K562 (cell line): ENCODE data around the gene KCTD11. TPM values are rescaled to one million over a fixed set of nuclear protein-coding genes. Genes with fewer than 3 reads are reported as not detected.

Experiments used
- ATF7 ChIP-seq: fragments of 450-650 bp; IDR thresholded peaks from 2 replicates; pipeline ENCODE4 v1.7.1; 2014; ENCODE audit warnings: mild to moderate bottlenecking, moderate library complexity
- CREB3L1 ChIP-seq: fragments of 450-650 bp; IDR thresholded peaks from 2 replicates; pipeline ENCODE4 v1.6.1; 2014; ENCODE audit warnings: low read depth, mild to moderate bottlenecking, moderate library complexity, borderline replicate concordance
- E2F8 ChIP-seq: fragments of 450-650 bp; IDR thresholded peaks from 2 replicates; pipeline ENCODE4 v1.7.1; 2018; ENCODE audit warnings: mild to moderate bottlenecking, low read depth; ENCODE audit not compliant: partially characterized antibody
- JUN ChIP-seq, 2 experiments: sonication (generic) in 1 of 2; formaldehyde crosslinking in 1 of 2; IDR thresholded peaks; 2 replicates each; pipeline versions ENCODE4 v1.6.1 to v1.8.0; 2012 to 2022; ENCODE audit warnings: borderline replicate concordance in 2 of 2, mild to moderate bottlenecking in 2 of 2, improper control_type of control experiment in 1 of 2, low read depth in 1 of 2, low read length in 1 of 2, missing genetic modification reagents in 1 of 2
- LCOR ChIP-seq: sonication (generic); formaldehyde crosslinking; IDR thresholded peaks from 2 replicates; pipeline ENCODE4 v1.8.0; 2022; ENCODE audit warnings: mild to moderate bottlenecking, missing genetic modification reagents
- MEIS2 ChIP-seq: fragments of 450-650 bp; IDR thresholded peaks from 2 replicates; pipeline ENCODE4 v1.6.1; 2014; ENCODE audit warnings: mild to moderate bottlenecking; ENCODE audit not compliant: partially characterized antibody
- POLR2AphosphoS5 ChIP-seq: IDR thresholded peaks from 2 replicates; pipeline ENCODE4 v1.6.1; 2011; ENCODE audit warnings: mild to moderate bottlenecking, low read depth, low read length, moderate library complexity; ENCODE audit not compliant: control insufficient read depth, insufficient read depth
- PRPF4 ChIP-seq: fragments of 200-400 bp; formaldehyde crosslinking; IDR thresholded peaks from one replicate; pipeline ENCODE4 v1.6.1; 2017; ENCODE audit warnings: low read length, low read depth, mild to moderate bottlenecking; ENCODE audit not compliant: insufficient read depth, poor library complexity, severe bottlenecking
- RHOXF2B ChIP-seq: fragments of 250-450 bp; sonication (Bioruptor Pico); conservative IDR thresholded peaks from 2 replicates; pipeline ENCODE4 v1.5.1; 2021
- SAP30 ChIP-seq: fragments of 200-600 bp; sonication (generic); IDR thresholded peaks from 2 replicates; pipeline ENCODE4 v1.6.1; 2012; ENCODE audit warnings: borderline replicate concordance, low read depth, mild to moderate bottlenecking, moderate library complexity, low read length, control low read depth, inconsistent platforms; ENCODE audit not compliant: insufficient read depth, poor library complexity, severe bottlenecking
- SMAD2 ChIP-seq: fragments of 150-350 bp; IDR thresholded peaks from 2 replicates; pipeline ENCODE4 v1.6.1; 2014; ENCODE audit warnings: low read depth, mild to moderate bottlenecking, low read length
- SMARCA5 ChIP-seq: fragments of 450-650 bp; IDR thresholded peaks from 2 replicates; pipeline ENCODE4 v1.6.1; 2016
- SREBF1 ChIP-seq: fragments of 150-350 bp; IDR thresholded peaks from 2 replicates; pipeline ENCODE4 v1.6.1; 2014; ENCODE audit warnings: antibody characterized with exemption, low read depth, low read length, borderline replicate concordance
- THRAP3 ChIP-seq: fragments of 450-650 bp; IDR thresholded peaks from 2 replicates; pipeline ENCODE4 v1.6.1; 2016; ENCODE audit warnings: mild to moderate bottlenecking, inconsistent platforms, borderline replicate concordance
- ZC3H8 ChIP-seq: fragments of 450-650 bp; IDR thresholded peaks from 2 replicates; pipeline ENCODE4 v1.6.1; 2017
- ZNF224 ChIP-seq: sonication (generic); formaldehyde crosslinking; IDR thresholded peaks from 2 replicates; pipeline ENCODE4 v1.8.0; 2022; ENCODE audit warnings: mild to moderate bottlenecking, missing genetic modification reagents
- ZNF551 ChIP-seq: fragments of 250-450 bp; sonication (Bioruptor Pico); IDR thresholded peaks from 2 replicates; pipeline ENCODE4 v1.5.0; 2021; ENCODE audit warnings: mild to moderate bottlenecking, moderate library complexity
- polyA plus RNA-seq, 8 experiments: library from polyadenylated mRNA; depleted of rRNA in 4 of 8; stranded (reverse) in 5 of 8; unstranded in 3 of 8; fragments of >200 nt; fragmentation: Nextera tagmentation in 2 of 8; fragmentation: Illumina TruSeq in 1 of 8; extraction: Ambion mirVana in 2 of 8; extraction: Trizol in 1 of 8; gene quantifications; 2 replicates each; pipeline versions ENCODE4 v1.2.1 to v1.2.3, GENCODE V29; 2011 to 2014; ENCODE audit warnings: inconsistent platforms in 1 of 8, missing spikeins in 1 of 8
- total RNA-seq, 7 experiments: library from RNA; depleted of rRNA in 6 of 7; stranded (reverse); fragments of >200 nt in 6 of 7; fragmentation: Illumina TruSeq in 2 of 7; extraction: Trizol in 2 of 7; gene quantifications; 2 replicates each; pipeline versions ENCODE4 v1.2.1 to v1.2.3, GENCODE V29; 2011 to 2021; ENCODE audit warnings: low replicate concordance in 1 of 7
- TF ChIP-seq, protein P1 (sequence below), 2 experiments: fragments of 450-650 bp in 1 of 2; sonication (generic) in 1 of 2; formaldehyde crosslinking in 1 of 2; IDR thresholded peaks in 1 of 2; conservative IDR thresholded peaks in 1 of 2; 2 replicates each; pipeline versions ENCODE4 v1.6.1 to v1.8.1; 2016 to 2023; ENCODE audit warnings: mild to moderate bottlenecking in 2 of 2, moderate library complexity in 2 of 2, inconsistent platforms in 1 of 2, missing genetic modification reagents in 1 of 2
- TF ChIP-seq, protein P2 (sequence below): fragments of 450-650 bp; IDR thresholded peaks from 2 replicates; pipeline ENCODE4 v1.6.1; 2016; ENCODE audit warnings: borderline replicate concordance

Gene KCTD11
- total and polyA plus RNA-seq, 9 of the 15 experiments (the other 6 are each of a cell fraction or from before 2014, with no cell fraction given), result 0.01 to 3.2 (median 2.5) TPM; not detected in 1

GRCh38 chr17:7306911-7307685 lies 44.9 kb upstream of the KCTD11 start, which contains the start of gene EIF5A (continued):
- no peak for TF ChIP-seq E2F8
- TF ChIP-seq JUN (IDR thresholded peaks at IDR 0.05; ENCODE audit: borderline replicate concordance, low read depth, low read length), result no peak
- no peak for TF ChIP-seq JUN (CRISPR knock-in tag; IDR thresholded peaks at IDR 0.05; ENCODE audit: borderline replicate concordance)
- TF ChIP-seq ATF7, result peak; percentile 48; the same call in 1 of the 2 replicates
- no peak for TF ChIP-seq ZNF551 (CRISPR knock-in tag)
- TF ChIP-seq SAP30, result peak; percentile 37
- no peak for TF ChIP-seq THRAP3
- TF ChIP-seq ZNF224 (CRISPR knock-in tag), result no peak
- TF ChIP-seq LCOR, result 0 out of 2 replicates have a peak, but pooled peaks have one; percentile 28
- TF ChIP-seq RHOXF2B, result no peak
- TF ChIP-seq POLR2AphosphoS5, result peak; percentile 38; the same call in 1 of the 2 replicates
- TF ChIP-seq MEIS2, result peak; percentile 96
- TF ChIP-seq ZC3H8, result no peak
- peak; percentile 76; the same call in 1 of the 2 replicates for TF ChIP-seq CREB3L1
- no peak for TF ChIP-seq SMARCA5
- no peak for TF ChIP-seq SMAD2
- TF ChIP-seq, protein P1, sequence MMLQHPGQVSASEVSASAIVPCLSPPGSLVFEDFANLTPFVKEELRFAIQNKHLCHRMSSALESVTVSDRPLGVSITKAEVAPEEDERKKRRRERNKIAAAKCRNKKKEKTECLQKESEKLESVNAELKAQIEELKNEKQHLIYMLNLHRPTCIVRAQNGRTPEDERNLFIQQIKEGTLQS (IDR thresholded peaks at IDR 0.05), result no peak
- TF ChIP-seq, protein P1 (CRISPR knock-in tag; conservative IDR thresholded peaks at IDR 0.05), result no peak
- TF ChIP-seq PRPF4, result no peak
- TF ChIP-seq, protein P2, sequence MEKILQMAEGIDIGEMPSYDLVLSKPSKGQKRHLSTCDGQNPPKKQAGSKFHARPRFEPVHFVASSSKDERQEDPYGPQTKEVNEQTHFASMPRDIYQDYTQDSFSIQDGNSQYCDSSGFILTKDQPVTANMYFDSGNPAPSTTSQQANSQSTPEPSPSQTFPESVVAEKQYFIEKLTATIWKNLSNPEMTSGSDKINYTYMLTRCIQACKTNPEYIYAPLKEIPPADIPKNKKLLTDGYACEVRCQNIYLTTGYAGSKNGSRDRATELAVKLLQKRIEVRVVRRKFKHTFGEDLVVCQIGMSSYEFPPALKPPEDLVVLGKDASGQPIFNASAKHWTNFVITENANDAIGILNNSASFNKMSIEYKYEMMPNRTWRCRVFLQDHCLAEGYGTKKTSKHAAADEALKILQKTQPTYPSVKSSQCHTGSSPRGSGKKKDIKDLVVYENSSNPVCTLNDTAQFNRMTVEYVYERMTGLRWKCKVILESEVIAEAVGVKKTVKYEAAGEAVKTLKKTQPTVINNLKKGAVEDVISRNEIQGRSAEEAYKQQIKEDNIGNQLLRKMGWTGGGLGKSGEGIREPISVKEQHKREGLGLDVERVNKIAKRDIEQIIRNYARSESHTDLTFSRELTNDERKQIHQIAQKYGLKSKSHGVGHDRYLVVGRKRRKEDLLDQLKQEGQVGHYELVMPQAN, result peak; percentile 63; the same call in 1 of the 2 replicates
- no peak for TF ChIP-seq SREBF1
